ENCODE measurements around the gene LRFN2. TPM values are rescaled to one million over a fixed set of nuclear protein-coding genes. Genes with fewer than 3 reads are reported as not detected.

LRFN2 gene
- not detected in 2 replicates for total RNA-seq

DNA sequence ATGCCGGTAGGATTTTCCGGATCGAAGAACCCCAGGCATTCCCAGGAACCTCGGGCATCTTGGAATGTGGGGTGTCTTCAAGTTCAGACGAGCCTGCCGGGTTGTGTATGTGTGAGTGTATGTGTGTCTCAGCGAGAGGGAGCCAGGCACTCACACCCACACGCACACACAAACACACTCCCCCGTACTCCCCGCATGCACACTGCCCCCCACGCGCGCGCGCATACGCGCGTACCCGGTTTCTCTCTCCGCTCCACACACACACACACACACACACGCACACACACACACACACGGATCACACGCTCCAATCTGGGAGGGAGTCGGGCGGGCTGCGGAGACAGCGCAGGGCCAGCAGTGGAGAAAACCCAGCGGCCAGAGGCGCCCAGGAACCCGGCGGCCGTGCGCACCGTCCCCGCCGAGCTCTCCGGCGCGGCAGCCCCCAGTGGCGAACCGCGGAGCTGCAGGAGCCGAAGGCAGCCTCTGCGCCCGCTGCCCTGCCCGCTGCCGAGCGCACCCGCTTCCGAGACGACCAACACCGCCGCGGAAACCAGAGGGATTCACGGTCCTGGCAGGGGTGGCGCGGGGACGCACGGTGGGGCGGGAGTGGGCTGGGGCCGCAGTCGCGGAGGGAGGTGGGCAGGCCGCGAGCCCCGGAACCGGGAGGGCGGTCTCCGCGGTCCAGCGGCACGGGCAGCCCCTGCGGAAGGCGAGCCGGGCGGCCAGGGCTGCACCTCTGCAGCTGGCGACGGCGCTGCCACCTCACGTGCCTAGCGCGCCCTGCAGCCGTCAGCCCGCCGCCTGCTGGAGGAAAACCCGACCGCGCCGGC, at the start of gene LRFN2:
Gene LRFN2, minus strand, starts transcription at position 125 of the 830 bp plus-strand sequence.

